ENCODE data around the gene SDK1.

Gene SDK1

GRCh38 chr7:4149645-4150044 lies 848.6 kb downstream of the SDK1 start:
- no peak for DNase-seq

GRCh38 chr7:4150731-4151130 lies 849.7 kb downstream of the SDK1 start:
- DNase-seq = no peak

- no peak for DNase-seq
Measured at GRCh38 chr7:4151524-4151923, 850.5 kb downstream of the SDK1 start.

- DNase-seq = no peak
Measured at GRCh38 chr7:4151926-4152549, 851.0 kb downstream of the SDK1 start.

GRCh38 chr7:4154882-4155535 lies 854.0 kb downstream of the SDK1 start:
- DNase-seq = no peak

- no peak for DNase-seq
Measured at GRCh38 chr7:4156190-4156589, 855.1 kb downstream of the SDK1 start.

- DNase-seq = no peak
Measured at GRCh38 chr7:4157651-4158050, 856.6 kb downstream of the SDK1 start.

GRCh38 chr7:4158441-4159153 lies 857.5 kb downstream of the SDK1 start:
- DNase-seq = no peak

GRCh38 chr7:4159154-4159501 lies 858.1 kb downstream of the SDK1 start:
- no peak for DNase-seq

- DNase-seq = no peak
Measured at GRCh38 chr7:4159761-4160554, 858.9 kb downstream of the SDK1 start.

GRCh38 chr7:4162884-4163564 lies 862.0 kb downstream of the SDK1 start:
- DNase-seq = no peak

GRCh38 chr7:4163565-4164203 lies 862.6 kb downstream of the SDK1 start:
- no peak for DNase-seq

GRCh38 chr7:4164556-4164955 lies 863.5 kb downstream of the SDK1 start:
- no peak for DNase-seq

GRCh38 chr7:4166340-4166739 lies 865.3 kb downstream of the SDK1 start:
- DNase-seq = no peak

GRCh38 chr7:4166807-4167206 lies 865.8 kb downstream of the SDK1 start:
- no peak for DNase-seq

- no peak for DNase-seq
Measured at GRCh38 chr7:4167385-4167910, 866.4 kb downstream of the SDK1 start.

- DNase-seq = no peak
Measured at GRCh38 chr7:4168041-4168440, 867.0 kb downstream of the SDK1 start.

- DNase-seq = no peak
Measured at GRCh38 chr7:4168541-4168940, 867.5 kb downstream of the SDK1 start.

- no peak for DNase-seq
Measured at GRCh38 chr7:4169455-4169854, 868.4 kb downstream of the SDK1 start.

GRCh38 chr7:4170997-4171786 lies 870.1 kb downstream of the SDK1 start:
- no peak for DNase-seq

- no peak for DNase-seq
Measured at GRCh38 chr7:4172883-4173282, 871.8 kb downstream of the SDK1 start.
